ENCODE results near the gene CNTNAP5.

DNA sequence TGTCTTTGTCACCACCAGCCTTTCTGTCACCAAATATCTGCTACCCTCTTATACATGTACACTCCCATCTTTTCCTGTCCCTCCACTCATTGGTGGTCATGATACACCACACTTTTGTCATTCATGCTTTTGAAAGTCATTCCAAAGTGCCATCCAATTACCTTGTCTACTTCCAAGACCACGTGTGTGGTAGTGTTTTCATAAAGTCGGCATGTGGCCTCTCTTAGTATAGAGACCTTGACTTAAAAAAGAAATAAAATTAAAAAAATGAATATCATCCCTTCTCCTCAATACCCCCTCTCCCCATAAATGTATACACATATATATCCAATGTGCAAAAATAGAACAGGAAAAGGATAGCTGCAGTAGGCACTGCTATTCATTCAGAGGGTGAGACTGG, 271.4 kb downstream of the CNTNAP5 start:
- TF ChIP-seq, protein P1, sequence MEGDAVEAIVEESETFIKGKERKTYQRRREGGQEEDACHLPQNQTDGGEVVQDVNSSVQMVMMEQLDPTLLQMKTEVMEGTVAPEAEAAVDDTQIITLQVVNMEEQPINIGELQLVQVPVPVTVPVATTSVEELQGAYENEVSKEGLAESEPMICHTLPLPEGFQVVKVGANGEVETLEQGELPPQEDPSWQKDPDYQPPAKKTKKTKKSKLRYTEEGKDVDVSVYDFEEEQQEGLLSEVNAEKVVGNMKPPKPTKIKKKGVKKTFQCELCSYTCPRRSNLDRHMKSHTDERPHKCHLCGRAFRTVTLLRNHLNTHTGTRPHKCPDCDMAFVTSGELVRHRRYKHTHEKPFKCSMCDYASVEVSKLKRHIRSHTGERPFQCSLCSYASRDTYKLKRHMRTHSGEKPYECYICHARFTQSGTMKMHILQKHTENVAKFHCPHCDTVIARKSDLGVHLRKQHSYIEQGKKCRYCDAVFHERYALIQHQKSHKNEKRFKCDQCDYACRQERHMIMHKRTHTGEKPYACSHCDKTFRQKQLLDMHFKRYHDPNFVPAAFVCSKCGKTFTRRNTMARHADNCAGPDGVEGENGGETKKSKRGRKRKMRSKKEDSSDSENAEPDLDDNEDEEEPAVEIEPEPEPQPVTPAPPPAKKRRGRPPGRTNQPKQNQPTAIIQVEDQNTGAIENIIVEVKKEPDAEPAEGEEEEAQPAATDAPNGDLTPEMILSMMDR (IDR thresholded peaks at IDR 0.05; ENCODE audit: extremely low read depth in 1 of 2, insufficient read depth in 1 of 2, low read depth in 1 of 2, low read length in 2 of 2): no peak
- TF ChIP-seq MYC (IDR thresholded peaks at IDR 0.05; ENCODE audit: low read depth, low read length) (no peak), POLR2AphosphoS5 (IDR thresholded peaks at IDR 0.05; ENCODE audit: insufficient read depth, low read depth, low read length) (no peak), FOS (IDR thresholded peaks at IDR 0.05; ENCODE audit: borderline replicate concordance, insufficient read depth, low read length) (no peak), POLR2A (IDR thresholded peaks at IDR 0.05; ENCODE audit: low read depth, low read length) (no peak), EZH2 (IDR thresholded peaks at IDR 0.05; ENCODE audit: borderline replicate concordance, low read depth, low read length, severe bottlenecking) (no peak), GATA2 (IDR thresholded peaks at IDR 0.05; ENCODE audit: insufficient read depth, insufficient read length, low read depth, low read length) (no peak), JUN (IDR thresholded peaks at IDR 0.05; ENCODE audit: borderline replicate concordance, insufficient read depth, insufficient read length, low read depth) (no peak)
- TF ChIP-seq, protein P2, sequence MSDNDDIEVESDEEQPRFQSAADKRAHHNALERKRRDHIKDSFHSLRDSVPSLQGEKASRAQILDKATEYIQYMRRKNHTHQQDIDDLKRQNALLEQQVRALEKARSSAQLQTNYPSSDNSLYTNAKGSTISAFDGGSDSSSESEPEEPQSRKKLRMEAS (IDR thresholded peaks at IDR 0.05; ENCODE audit: insufficient read depth, insufficient read length): no peak

All from endothelial cell of umbilical vein (primary cell).